Suppressor macrophage (primary cell): ENCODE results near the gene SHC4.
"Not testable (repeated sequence)": the region's sequence is repeated elsewhere in the genome, so short reads cannot be mapped to it uniquely, and the experiment has no call there.

Experiments
- DNase-seq, 4 experiments: peaks; one replicate each; pipeline ENCODE4 v3.0.0-alpha.2; 2020 to 2022

The SHC4 gene

DNA sequence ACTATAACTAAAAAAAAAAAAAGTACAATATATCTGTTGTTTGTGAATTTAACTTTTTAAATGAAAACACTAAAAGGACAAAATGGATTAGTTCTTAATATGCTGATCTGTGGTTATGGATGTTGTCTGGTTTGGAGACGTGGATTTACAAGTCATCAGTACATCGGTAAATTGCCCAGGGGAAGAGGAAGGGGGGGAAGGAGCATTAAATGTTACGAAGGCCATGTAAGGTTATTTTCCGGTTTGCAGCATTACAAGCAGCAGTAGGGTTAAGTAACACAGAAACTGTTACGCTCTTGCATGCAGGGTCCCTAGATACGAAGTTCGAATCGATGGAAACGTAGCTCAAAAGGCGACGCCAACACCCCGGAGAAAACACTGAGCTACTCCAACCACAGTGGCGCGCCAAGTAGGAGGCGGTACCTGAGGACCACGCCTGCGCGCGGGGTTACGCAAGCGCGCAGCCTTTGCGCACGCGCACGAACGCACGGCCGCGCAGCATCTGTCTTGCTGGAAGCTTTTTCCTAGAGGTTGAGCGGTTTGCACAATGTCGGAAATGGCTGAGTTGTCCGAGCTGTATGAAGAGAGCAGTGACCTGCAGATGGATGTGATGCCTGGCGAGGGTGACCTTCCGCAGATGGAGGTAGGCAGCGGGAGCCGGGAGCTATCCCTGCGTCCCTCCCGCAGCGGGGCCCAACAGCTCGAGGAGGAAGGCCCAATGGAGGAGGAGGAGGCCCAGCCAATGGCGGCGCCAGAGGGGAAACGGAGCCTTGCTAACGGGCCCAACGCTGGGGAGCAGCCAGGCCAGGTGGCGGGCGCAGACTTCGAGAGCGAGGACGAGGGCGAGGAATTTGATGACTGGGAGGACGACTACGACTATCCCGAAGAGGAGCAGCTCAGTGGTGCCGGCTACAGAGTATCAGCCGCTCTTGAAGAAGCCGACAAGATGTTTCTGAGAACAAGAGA lies 85.8 kb downstream of the SHC4 start, which contains the start of gene EID1:
Gene EID1 (plus strand): TSS at position 505 of the 966 bp plus-strand sequence. CDS start 43 bp downstream, at position 548.
- peak; percentile 96 to 98 (median 97) for DNase-seq

DNA sequence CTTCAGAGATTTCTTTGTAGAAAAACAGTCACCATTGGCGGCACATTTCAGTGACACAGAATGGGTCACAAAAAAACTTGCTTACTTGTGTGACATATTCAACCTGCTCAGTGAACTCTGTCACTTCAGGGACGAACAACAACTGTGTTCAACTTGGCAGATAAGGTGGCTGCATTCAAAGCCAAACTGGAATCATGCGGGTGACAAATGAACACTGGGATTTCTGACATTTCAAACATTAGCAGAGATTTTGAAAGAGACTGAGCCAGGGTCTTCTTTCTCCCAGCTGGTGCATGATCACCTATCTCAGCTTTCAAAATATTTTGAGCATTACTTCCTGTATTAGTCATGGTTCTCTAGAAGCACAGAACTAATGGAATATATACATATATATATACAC lies 87.7 kb downstream of the SHC4 start:
- DNase-seq, result no peak

DNA sequence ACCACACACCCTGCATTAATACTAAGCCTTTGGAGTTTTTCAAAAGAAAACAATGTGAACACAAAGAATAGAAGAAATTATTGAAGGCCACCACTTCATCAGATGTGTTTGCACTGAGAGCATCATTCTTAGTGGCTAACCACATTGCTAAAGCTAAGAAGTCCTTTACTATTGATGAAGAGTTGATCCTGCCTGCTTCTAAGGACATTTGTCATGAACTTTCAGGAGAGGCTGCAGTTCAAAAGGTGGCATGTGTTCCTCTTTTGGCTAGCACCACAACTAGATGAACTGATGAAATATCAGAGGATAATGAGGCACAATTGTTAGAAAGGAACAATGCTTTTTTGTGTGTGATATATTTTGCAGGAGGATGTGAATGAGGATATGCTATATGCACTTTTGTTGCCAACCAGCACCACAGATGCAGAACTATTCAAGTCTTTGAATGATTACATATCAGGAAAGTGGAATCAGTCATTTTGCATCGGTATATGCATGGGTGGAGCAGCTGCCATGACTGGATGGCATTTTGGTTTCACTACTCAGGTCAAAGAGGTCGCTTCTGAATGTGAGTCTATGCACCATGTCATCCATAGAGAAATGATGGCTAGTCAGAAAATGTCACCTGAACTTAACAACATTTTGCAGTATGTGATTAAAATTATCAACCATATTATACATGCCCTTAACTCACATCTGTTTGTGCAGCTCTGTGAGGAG lies 88.3 kb downstream of the SHC4 start:
- no peak for DNase-seq

DNA sequence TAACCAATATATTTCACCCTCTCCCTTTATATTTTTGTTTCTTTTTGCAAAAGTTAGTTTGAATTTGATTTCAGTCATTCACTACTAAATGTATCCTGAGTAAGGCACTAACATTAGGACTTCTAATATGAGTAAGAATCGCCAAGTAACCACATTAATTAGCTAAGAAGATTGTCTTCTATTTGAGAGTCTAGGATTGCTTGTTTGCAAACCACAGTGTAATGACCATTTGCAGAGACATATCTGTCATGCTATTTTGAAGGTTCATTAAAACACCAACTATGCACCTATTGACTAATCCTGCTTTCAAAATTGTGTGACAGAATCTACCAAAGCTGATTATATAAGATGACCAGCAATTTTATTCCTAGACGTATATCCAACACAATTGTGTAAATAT lies 91.1 kb downstream of the SHC4 start:
- no peak for DNase-seq

DNA sequence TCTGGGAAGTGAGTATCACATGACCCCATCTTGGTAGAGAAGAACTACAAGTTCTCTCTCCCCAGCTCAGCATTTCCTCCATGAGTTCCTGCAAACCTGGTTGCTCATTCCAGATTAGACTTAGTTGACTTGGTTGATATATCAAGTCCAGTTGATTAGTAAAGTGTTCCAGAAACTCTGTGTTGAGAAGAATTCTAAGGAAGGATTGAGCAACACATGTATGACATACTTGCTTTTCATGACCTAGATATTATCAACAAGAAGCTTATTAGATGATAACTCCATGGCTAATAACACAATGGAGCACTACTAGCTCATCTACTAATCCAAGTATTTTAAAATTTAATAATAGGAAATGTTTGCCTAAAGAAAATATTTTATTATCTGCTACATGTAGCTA lies 92.2 kb downstream of the SHC4 start:
- DNase-seq, result no peak

DNA sequence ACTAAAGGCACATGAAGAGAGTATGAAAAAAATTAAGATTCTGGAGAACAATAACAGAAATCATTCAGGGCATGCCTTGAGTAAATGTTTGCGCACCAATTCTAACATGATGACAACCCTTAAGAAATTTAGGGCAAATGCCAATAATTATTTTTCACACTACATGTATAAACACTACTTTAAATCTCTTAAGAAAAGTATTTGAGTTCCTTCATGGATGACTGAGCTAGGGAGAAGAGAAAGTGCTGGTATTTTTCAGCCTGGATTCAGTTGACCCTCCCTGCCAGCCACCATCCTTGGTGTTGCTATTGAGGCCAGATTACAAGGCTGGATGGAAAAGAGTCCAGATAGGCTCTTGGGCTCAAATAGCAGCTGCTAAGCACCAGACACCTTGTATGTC lies 93.8 kb downstream of the SHC4 start:
- no peak for DNase-seq

DNA sequence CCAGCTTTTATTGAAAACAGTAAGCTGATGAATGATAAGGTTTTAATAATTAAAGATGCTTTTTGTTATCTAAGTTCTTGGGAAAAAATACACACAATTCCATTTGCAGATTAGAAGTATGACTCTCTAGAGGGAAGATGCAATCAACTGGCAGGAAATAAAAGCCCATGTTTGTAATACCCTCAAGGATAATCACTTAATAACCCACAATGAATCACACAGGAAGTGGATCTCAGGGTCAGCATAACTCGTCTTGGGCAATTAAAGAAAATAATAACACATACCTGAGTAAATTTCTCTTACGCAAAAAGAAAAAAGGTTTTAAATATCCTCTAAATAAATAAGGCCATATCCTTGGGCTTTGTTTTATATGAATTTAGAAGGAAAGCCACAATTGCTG lies 95.2 kb downstream of the SHC4 start:
- DNase-seq, result no peak

DNA sequence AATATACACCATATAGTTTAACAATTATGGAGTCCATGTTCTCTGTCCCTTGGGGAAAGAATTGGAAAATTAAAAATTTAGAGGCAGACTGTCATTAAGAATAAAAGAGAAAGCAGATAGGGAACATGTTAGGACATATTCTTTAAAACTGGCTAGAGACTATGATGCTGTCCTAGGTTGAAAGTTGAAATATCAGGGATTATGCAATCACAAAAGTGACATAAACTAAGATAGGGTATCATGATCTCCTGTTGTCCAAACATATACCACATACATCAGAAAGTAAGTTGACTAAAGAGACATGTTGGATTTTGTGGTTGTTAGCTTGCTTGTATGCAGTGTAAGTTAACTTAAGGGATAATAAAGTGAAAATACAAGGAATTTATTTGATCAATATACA lies 95.7 kb downstream of the SHC4 start:
- no peak for DNase-seq

DNA sequence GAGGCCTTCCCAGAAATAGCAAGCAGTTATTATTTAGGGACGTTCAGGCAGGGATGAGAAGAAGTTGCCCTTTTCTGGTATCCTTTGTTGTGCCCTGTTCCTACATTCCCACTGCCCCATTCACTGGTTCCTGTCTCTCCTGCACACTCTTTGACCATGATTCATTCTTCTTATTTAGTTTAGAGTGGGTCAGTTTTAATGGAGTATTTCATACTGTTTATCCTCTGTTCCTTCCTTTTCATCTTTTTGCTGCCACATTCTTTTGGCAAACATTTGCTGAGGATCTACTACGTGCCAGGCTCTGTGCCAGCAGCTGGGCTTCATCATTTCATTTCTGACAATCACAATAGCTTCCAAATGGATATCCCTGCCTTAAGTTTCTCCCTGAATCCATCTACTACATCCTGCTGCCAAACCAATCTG lies 97.6 kb downstream of the SHC4 start:
- no peak for DNase-seq

DNA sequence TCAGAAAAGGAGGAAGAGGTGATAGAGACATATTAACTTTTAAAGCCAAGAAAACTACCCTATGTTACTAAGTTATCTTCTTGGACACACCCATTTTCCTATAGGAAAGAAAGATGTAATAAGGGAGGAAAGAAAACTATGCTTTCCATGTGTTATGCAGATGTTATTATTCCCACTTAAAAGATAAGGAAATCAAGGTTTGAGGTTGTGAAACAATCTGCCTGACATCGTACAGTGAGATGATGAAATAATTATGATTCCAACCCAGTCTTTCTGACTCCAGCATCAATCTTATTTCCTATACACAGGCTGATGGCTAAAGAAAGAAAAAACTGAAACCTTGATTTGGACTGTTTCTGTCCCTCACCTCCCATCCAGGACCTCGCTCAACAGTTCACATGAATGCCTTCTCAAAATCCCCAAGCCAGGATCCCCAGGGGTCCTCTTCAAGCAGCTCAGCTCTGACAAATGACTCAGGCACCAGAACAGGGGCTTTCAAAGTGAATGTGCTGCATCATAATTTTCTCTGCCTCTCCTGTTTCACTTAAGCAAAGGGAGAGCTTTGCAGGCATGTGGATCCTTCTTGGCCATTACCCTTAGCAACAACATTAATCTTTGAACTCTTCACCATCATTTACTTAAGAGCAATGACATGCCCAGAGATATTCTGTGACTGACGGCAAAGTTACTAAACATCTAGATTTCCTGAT lies 98.2 kb downstream of the SHC4 start:
- DNase-seq, result no peak

DNA sequence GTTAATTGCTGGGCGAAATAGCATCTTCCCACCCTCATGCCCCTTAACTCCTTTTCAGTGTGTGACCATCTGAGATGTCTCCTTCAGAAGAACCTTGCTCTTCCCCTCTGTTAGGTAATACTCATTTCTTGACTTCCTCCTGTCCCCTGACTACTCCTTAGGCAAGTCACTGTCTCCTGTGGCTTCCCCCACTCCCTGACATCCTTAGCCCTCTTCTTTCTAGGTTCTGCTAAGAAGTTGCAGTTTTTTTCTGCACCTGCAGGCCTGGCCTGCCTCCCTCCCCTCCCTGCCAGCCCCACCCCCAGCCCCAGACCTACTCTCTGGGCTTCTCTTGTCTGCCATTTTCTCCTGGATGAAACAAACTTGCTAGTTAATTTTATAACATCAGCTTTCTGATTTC lies 101.0 kb downstream of the SHC4 start:
- peak in 3 of 4 experiments; percentile 28 to 35 (median 31) for DNase-seq

DNA sequence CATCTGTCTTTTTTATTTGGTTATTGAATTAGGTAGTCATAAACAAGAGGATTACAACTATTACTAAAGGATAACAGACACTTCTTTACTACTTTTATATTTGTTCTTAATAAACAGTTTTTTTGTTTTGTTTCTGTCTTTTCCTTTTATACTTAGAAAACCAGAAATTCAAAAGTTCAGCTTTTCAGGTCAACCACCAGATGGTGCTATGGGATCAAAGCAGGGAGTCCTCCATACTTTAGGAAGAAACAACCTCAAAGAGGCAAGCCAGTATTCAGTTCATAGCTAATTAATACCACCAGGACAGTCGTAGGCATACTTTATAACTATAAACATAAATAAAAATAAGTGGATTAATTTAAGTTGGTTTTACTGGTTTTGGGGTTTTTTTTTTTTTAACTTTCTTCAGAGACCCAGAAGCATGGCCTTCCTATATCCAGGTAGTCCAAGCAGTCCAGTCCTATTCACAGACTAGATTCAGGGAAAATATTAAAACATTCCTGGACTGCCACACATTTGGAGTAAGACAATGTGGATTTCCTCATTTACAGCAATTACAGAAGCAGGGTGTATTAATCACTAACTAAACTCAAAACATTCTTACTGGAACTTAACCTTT lies 101.8 kb downstream of the SHC4 start:
- peak; percentile 48 to 84 (median 72) for DNase-seq

DNA sequence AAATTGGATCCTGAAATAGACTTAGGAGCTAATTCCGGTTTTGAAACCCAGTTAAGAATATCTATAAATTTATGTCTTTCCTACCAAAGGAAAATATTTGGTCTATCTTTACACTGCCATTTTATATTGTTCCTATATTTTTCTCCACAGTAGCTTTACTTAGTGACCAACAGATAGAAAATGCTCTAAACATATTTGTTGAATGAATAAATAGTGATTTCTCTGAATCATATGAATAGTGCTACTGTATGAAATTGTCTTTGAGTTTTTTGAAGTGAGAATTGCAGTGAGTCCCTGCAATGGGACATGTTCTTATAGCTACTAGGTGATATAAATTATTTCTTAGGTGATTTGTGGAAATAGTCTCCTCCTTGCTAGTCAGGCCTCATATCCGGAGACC lies 104.3 kb downstream of the SHC4 start:
- DNase-seq, result no peak

DNA sequence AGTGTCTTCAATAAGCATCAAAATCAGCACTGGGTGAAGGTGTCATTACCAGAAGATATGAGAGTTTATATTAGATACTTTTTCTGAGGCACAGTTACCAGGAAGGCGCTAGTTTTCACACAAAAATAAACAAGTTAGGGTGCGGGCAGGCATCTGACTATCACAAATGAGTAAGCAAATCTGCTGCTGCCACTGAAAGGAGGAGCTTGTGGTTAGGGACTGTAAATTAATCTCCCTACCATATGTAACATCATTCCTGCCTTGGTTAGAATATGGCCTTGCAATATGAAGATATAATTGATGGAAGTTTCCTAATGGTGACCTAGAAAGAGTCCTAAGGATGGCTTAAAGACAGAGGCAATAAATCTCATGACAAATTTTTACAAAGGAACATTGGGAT lies 105.3 kb downstream of the SHC4 start:
- no peak for DNase-seq

DNA sequence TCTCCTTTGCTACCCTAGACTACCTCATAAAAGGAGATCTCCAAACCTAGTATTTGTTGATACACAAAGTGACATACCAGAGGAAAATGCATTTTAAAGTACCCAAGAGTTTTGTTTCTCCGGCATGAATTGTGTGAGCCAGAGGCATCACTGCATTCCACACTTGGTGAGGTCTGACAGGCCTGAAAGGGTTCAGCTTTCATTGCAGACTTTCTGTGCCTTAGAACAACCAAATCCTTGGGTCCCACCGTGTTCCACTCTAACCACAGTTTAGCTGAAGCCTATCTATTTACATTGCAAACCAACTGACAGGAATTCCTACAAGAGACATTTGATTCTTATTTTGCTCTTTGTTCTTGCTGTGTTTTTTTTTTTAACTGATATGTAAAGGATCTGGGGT lies 106.8 kb downstream of the SHC4 start:
- DNase-seq, result no peak

DNA sequence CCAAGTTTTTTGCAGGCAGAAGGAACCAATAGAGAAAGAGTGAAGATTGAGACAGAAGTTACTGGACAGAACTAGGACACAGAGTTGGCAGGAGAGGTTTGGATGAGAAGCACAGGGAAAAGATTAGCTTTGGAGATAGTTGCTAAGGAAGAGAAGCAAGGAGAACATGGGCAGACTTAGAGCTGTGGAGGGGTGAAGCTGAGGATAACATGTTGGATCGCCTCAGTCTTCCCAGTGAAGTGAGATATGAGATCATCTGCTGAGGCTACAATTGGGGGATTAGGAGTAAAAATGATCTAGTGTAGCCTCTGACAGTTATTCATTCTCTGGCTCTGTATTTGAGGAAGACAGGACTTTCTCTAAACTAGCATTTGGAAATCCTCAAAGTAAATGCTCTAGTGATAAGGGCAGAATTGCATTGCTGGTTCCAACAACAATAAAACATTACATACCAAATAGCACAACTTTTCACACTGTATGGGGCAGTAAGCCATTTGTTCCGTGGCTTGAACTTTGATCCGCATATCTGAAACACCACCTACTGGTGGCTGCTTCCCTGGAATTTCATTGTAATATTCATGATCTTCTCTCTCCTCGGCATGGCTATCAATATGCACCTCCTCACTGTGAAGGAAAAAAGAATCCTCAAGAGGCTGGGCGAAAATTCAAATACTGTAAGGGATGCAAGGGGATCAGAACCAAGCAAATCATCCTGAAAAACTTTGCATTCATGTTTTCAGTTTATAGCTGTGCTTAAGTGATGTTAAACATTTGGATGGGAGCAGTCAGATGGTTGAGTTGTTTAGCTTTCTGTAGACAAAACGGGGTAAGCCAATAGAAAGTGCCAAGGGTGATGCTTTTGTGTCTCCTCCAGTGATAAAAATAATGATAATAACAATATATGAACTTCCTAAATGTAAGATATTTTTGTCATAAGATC lies 107.9 kb downstream of the SHC4 start:
- peak in 1 of 4 experiments; percentile 5 for DNase-seq

DNA sequence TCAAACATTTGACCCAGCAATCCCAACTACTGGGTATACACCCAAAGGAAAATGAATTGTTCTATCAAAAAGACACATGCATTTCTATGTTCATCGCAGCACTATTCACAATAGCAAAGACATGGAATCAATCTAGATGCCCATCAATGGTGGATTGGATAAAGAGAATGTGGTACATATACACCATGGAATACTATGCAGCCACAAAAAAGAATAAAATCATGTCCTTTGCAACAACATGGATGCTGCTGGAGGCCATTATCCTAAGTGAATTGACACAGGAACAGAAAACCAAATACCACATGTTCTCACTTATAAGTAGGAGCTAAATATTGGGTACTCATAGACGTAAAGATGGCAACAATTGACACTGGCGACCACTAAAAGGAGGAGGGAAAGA lies 109.3 kb downstream of the SHC4 start:
- not testable (repeated sequence) for DNase-seq

DNA sequence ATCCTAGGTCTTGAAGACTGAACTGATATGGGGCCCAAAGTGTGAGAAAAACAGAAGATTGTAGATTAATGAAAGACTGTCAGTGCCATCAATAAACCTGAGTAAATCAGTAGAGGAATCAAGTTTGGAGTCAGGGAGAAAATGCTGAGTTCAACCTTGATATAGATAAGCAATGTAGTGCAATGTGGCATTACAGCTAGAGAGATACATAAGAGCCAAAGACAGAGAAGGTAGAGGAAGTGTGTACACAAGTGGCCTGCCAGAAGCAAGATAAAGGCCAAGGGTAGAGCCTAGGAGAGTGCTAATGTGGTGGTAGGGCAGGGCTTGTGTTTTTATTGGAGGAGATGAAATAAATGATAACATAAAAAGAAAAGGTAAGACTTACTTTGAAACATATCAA lies 111.8 kb downstream of the SHC4 start:
- no peak for DNase-seq

DNA sequence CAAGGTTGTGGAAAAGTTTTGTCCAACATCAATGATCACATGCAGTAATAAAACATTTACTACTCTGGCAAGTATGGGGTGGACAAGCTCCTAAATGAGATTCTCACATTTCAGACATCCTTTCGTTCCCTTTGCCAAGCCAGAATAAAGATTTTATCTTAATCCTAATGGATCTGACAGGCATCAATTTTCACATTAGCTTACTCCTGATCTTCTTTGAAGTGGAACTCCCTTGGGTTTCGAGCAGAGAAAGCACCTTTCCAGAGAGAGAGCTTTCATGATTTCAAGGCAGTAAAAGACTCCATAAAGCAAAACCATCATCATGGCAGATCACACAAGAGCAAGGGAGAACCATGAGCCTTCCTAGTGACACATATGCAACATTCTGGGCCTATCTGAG lies 113.1 kb downstream of the SHC4 start:
- no peak for DNase-seq

DNA sequence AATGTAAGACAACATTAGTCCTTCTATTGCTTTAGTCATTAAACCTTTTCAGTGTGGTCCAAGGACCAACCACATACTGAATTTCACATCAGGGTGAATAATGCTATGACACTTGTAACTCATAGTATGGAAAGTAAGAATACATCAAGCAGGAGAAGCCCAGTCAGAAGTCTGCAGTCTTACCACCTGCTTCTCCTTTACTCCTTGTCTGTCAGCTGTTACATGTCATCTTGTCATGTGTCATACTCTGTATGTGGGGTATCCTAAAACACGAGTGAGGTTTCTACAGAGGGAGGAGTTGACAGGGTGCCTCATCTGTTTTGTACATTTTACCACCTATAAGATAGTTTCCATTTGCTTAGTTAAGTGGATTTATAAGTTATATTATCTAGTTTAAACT lies 118.6 kb downstream of the SHC4 start:
- no peak for DNase-seq

DNA sequence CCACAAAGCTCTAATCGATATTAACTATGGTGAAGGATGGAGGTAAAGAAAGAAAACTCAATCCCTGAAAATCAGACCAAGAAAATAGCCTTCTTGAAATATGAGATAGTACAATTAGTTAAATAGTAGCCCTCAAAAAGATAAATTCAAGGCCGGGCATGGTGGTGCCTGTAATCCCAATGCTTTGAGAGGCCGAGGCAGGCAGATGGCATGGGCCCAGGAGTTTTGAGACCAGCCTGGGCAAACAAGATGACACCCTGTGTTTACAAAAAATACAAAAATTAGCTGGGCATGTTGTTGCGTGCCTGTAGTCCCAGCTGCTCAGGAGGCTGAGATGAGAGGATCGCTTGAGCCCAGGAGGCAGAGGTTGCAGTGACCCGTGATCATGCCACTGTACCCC lies 121.2 kb downstream of the SHC4 start:
- no peak for DNase-seq
